ENCODE measurements around the gene TP53BP1.

The TP53BP1 gene

GRCh38 chr15:43515741-43516140 is 22.8 kb upstream of the TP53BP1 start:
- WGBS, 2 donors (ENCODE audit: extremely low coverage in 2 of 2, insufficient read length in 2 of 2, insufficient replicate concordance in 1 of 2): no CpG with 5 or more reads among the region's 2 CpGs
- no peak overlapping the region for H2BK12ac ChIP-seq (ENCODE audit: low read length)
- H2BK5ac ChIP-seq (ENCODE audit: low read length): no peak overlapping the region
- no peaks in the 10 kb centered on the region for H3K27me3 ChIP-seq (ENCODE audit: control insufficient read depth in 3 of 3, insufficient read depth in 3 of 3, low read depth in 1 of 3, low read length in 3 of 3)
- no peak overlapping the region for H3K4me3 ChIP-seq (ENCODE audit: low read length in 2 of 2)
- H3K79me1 ChIP-seq (ENCODE audit: low read depth, low read length): peaks cover 3% of the 10 kb centered on the region
- no peak overlapping the region for H2BK15ac ChIP-seq (ENCODE audit: low read length)
- no peak overlapping the region for H3K4ac ChIP-seq (ENCODE audit: low read length)
- H2AFZ ChIP-seq (ENCODE audit: low read length): no peak overlapping the region
- H2AK5ac ChIP-seq (ENCODE audit: low read depth, low read length): no peak overlapping the region
- H3K9me3 ChIP-seq (replicated peaks in 1 of 2; ENCODE audit: control insufficient read depth in 2 of 2, insufficient read depth in 1 of 2, low read depth in 1 of 2, low read length in 2 of 2): no peaks in the 10 kb centered on the region
- H4K91ac ChIP-seq (ENCODE audit: low read depth, low read length, poor library complexity): no peak overlapping the region
- H3K23ac ChIP-seq (ENCODE audit: low read depth, low read length, poor library complexity): no peak overlapping the region
- H3K27ac ChIP-seq (replicated peaks; ENCODE audit: low read length): no peak overlapping the region
- no peak overlapping the region for H3K9ac ChIP-seq (ENCODE audit: low read depth, low read length, poor library complexity)
- H3K4me1 ChIP-seq (ENCODE audit: control insufficient read depth in 2 of 2, insufficient read depth in 1 of 2, low read depth in 1 of 2, low read length in 2 of 2): peaks cover 45 to 46% of the 10 kb centered on the region in 2 donors
- H3K14ac ChIP-seq (ENCODE audit: low read length): no peak overlapping the region
- H3K4me2 ChIP-seq (ENCODE audit: insufficient read depth, low read length, poor library complexity, severe bottlenecking): no peak overlapping the region
- no peak for DNase-seq (ENCODE audit: low spot score)
- no peak overlapping the region for H4K8ac ChIP-seq (ENCODE audit: low read depth, low read length)
- peaks cover 3 to 6% of the 10 kb centered on the region in 2 donors for H3K36me3 ChIP-seq (replicated peaks in 1 of 2; ENCODE audit: control insufficient read depth in 2 of 2, insufficient read depth in 2 of 2, low read length in 2 of 2)
- no peak overlapping the region for H2BK120ac ChIP-seq (ENCODE audit: low read depth, low read length)
- no peak overlapping the region for H3K18ac ChIP-seq (ENCODE audit: low read length)

- no peak overlapping the region for H4K8ac ChIP-seq (ENCODE audit: low read depth, low read length)
- H2AK5ac ChIP-seq (ENCODE audit: low read depth, low read length): no peak overlapping the region
- peaks cover 41 to 45% of the 10 kb centered on the region in 2 donors for H3K4me1 ChIP-seq (ENCODE audit: control insufficient read depth in 2 of 2, insufficient read depth in 1 of 2, low read depth in 1 of 2, low read length in 2 of 2)
- WGBS, 2 donors (ENCODE audit: extremely low coverage in 2 of 2, insufficient read length in 2 of 2, insufficient replicate concordance in 1 of 2): no CpG with 5 or more reads among the region's 4 CpGs
- H2BK120ac ChIP-seq (ENCODE audit: low read depth, low read length): no peak overlapping the region
- no peak overlapping the region for H3K18ac ChIP-seq (ENCODE audit: low read length)
- H3K9ac ChIP-seq (ENCODE audit: low read depth, low read length, poor library complexity): no peak overlapping the region
- H2BK12ac ChIP-seq (ENCODE audit: low read length): no peak overlapping the region
- no peaks in the 10 kb centered on the region for H3K27me3 ChIP-seq (ENCODE audit: control insufficient read depth in 3 of 3, insufficient read depth in 3 of 3, low read depth in 1 of 3, low read length in 3 of 3)
- DNase-seq (ENCODE audit: low spot score): no peak
- peak overlapping the region; percentile 73 for H2AFZ ChIP-seq (ENCODE audit: low read length)
- H3K4me3 ChIP-seq (ENCODE audit: low read length in 2 of 2): no peak overlapping the region
- H3K4me2 ChIP-seq (ENCODE audit: insufficient read depth, low read length, poor library complexity, severe bottlenecking): peak overlapping the region; percentile 28
- H3K36me3 ChIP-seq (replicated peaks in 1 of 2; ENCODE audit: control insufficient read depth in 2 of 2, insufficient read depth in 2 of 2, low read length in 2 of 2): no peaks in the 10 kb centered on the region
- H3K27ac ChIP-seq (replicated peaks; ENCODE audit: low read length): peak overlapping the region; percentile 1
- no peak overlapping the region for H4K91ac ChIP-seq (ENCODE audit: low read depth, low read length, poor library complexity)
- H3K14ac ChIP-seq (ENCODE audit: low read length): no peak overlapping the region
- no peak overlapping the region for H3K4ac ChIP-seq (ENCODE audit: low read length)
- no peak overlapping the region for H2BK15ac ChIP-seq (ENCODE audit: low read length)
- no peak overlapping the region for H2BK5ac ChIP-seq (ENCODE audit: low read length)
- H3K9me3 ChIP-seq (replicated peaks in 1 of 2; ENCODE audit: control insufficient read depth in 2 of 2, insufficient read depth in 1 of 2, low read depth in 1 of 2, low read length in 2 of 2): no peaks in the 10 kb centered on the region
- H3K23ac ChIP-seq (ENCODE audit: low read depth, low read length, poor library complexity): no peak overlapping the region
- peaks cover 3% of the 10 kb centered on the region for H3K79me1 ChIP-seq (ENCODE audit: low read depth, low read length)
Measured at GRCh38 chr15:43514241-43515057, 21.5 kb upstream of the TP53BP1 start.

- Histone ChIP-seq H3K4me2 (ENCODE audit: insufficient read depth, low read length, poor library complexity, severe bottlenecking) (no peak overlapping the region), H2BK12ac (ENCODE audit: low read length) (no peak overlapping the region), H3K4me1 (ENCODE audit: control insufficient read depth in 2 of 2, insufficient read depth in 1 of 2, low read depth in 1 of 2, low read length in 2 of 2) (peaks cover 36 to 44% of the 10 kb centered on the region in 2 donors), H3K18ac (ENCODE audit: low read length) (no peak overlapping the region), H2AK5ac (ENCODE audit: low read depth, low read length) (no peak overlapping the region), H3K4ac (ENCODE audit: low read length) (no peak overlapping the region), H3K4me3 (ENCODE audit: low read length in 2 of 2) (no peak overlapping the region), H3K23ac (ENCODE audit: low read depth, low read length, poor library complexity) (no peak overlapping the region), H2BK120ac (ENCODE audit: low read depth, low read length) (no peak overlapping the region), H3K9ac (ENCODE audit: low read depth, low read length, poor library complexity) (no peak overlapping the region), H2AFZ (ENCODE audit: low read length) (no peak overlapping the region), H4K91ac (ENCODE audit: low read depth, low read length, poor library complexity) (no peak overlapping the region), H2BK15ac (ENCODE audit: low read length) (no peak overlapping the region), H4K8ac (ENCODE audit: low read depth, low read length) (no peak overlapping the region), H3K36me3 (replicated peaks in 1 of 2; ENCODE audit: control insufficient read depth in 2 of 2, insufficient read depth in 2 of 2, low read length in 2 of 2) (no peaks in the 10 kb centered on the region), H3K27me3 (ENCODE audit: control insufficient read depth in 3 of 3, insufficient read depth in 3 of 3, low read depth in 1 of 3, low read length in 3 of 3) (no peaks in the 10 kb centered on the region), H3K79me1 (ENCODE audit: low read depth, low read length) (peaks cover 3% of the 10 kb centered on the region), H3K9me3 (replicated peaks in 1 of 2; ENCODE audit: control insufficient read depth in 2 of 2, insufficient read depth in 1 of 2, low read depth in 1 of 2, low read length in 2 of 2) (no peaks in the 10 kb centered on the region), H2BK5ac (ENCODE audit: low read length) (no peak overlapping the region), H3K14ac (ENCODE audit: low read length) (no peak overlapping the region), H3K27ac (replicated peaks; ENCODE audit: low read length) (no peak overlapping the region)
- DNase-seq (ENCODE audit: low spot score): no peak
- no CpG with 5 or more reads among the region's 1 CpG for WGBS, 2 donors (ENCODE audit: extremely low coverage in 2 of 2, insufficient read length in 2 of 2, insufficient replicate concordance in 1 of 2)
Measured at GRCh38 chr15:43513550-43513949, 20.6 kb upstream of the TP53BP1 start.

GRCh38 chr15:43511012-43511885 is 18.3 kb upstream of the TP53BP1 start:
- Histone ChIP-seq H3K4me1 (ENCODE audit: control insufficient read depth in 2 of 2, insufficient read depth in 1 of 2, low read depth in 1 of 2, low read length in 2 of 2) (peaks cover 23 to 30% of the 10 kb centered on the region in 2 donors), H2AFZ (ENCODE audit: low read length) (peak overlapping the region; percentile 87), H3K9me3 (replicated peaks in 1 of 2; ENCODE audit: control insufficient read depth in 2 of 2, insufficient read depth in 1 of 2, low read depth in 1 of 2, low read length in 2 of 2) (no peaks in the 10 kb centered on the region), H2BK5ac (ENCODE audit: low read length) (peak overlapping the region; percentile 82), H3K4ac (ENCODE audit: low read length) (peak overlapping the region; percentile 53), H3K4me2 (ENCODE audit: insufficient read depth, low read length, poor library complexity, severe bottlenecking) (peak overlapping the region; percentile 97), H3K14ac (ENCODE audit: low read length) (peak overlapping the region; percentile 72), H3K9ac (ENCODE audit: low read depth, low read length, poor library complexity) (peak overlapping the region; percentile 90), H3K36me3 (replicated peaks in 1 of 2; ENCODE audit: control insufficient read depth in 2 of 2, insufficient read depth in 2 of 2, low read length in 2 of 2) (no peaks in the 10 kb centered on the region), H4K91ac (ENCODE audit: low read depth, low read length, poor library complexity) (no peak overlapping the region), H4K8ac (ENCODE audit: low read depth, low read length) (no peak overlapping the region), H3K27ac (replicated peaks; ENCODE audit: low read length) (peak overlapping the region; percentile 72), H2BK12ac (ENCODE audit: low read length) (peak overlapping the region; percentile 76), H3K79me1 (ENCODE audit: low read depth, low read length) (peaks cover 3% of the 10 kb centered on the region), H2BK120ac (ENCODE audit: low read depth, low read length) (peak overlapping the region; percentile 30), H3K23ac (ENCODE audit: low read depth, low read length, poor library complexity) (peak overlapping the region; percentile 30), H3K27me3 (ENCODE audit: control insufficient read depth in 3 of 3, insufficient read depth in 3 of 3, low read depth in 1 of 3, low read length in 3 of 3) (no peaks in the 10 kb centered on the region), H3K18ac (ENCODE audit: low read length) (peak overlapping the region; percentile 96), H2AK5ac (ENCODE audit: low read depth, low read length) (peak overlapping the region; percentile 11), H2BK15ac (ENCODE audit: low read length) (no peak overlapping the region), H3K4me3 (ENCODE audit: low read length in 2 of 2) (peak overlapping the region; percentile 58 to 87)
- WGBS, 2 donors (ENCODE audit: extremely low coverage in 2 of 2, insufficient read length in 2 of 2, insufficient replicate concordance in 1 of 2): no CpG with 5 or more reads among the region's 39 CpGs
- DNase-seq (ENCODE audit: low spot score): no peak
